AML-193 (cell line): ENCODE measurements around the gene INSYN2B.

ENCODE experiments used
- DNase-seq, 2 experiments: peaks; one replicate each; lab custom pipeline; 2025; lab: John Stamatoyannopoulos, UW

Gene INSYN2B

DNA sequence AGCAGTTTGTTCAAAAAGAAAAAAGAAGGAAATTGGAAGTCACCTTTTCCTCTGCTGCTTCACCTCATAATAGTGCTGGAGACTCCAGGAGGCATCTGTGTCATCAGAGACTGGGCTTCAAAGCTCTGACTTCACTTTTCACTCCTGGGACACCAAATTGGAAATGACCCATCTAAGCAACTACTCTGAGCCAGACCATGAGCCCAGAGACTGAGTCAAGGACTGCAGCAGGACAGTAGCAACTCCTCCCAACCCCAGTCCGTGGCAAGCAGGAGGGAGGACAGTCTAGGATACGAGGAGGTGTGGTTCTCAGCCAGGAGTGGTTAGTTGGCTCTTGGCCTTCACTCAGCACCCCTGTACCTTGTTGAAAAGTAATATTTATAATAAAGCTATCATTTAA is 131.5 kb downstream of the INSYN2B start:
- DNase-seq = no peak

DNA sequence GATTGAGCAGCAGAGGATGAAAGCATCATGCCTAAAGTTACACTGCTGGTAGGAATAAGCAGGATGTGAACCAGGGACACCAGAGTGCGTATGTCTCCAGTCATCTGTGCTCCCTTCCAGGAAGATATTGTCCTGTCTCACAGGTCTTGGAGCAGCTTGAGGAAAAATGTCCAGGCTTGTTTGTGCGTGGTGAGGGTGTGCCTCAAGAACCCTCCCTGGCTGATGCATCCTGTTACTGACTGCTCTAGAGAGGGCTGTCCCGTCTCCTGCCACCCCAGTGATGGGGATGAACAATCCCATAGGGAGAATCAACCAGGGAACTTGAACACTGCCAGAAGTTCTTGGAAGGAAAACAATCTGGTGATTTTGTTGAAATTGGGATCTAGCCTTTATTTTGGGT is 132.0 kb downstream of the INSYN2B start:
- DNase-seq = no peak

DNA sequence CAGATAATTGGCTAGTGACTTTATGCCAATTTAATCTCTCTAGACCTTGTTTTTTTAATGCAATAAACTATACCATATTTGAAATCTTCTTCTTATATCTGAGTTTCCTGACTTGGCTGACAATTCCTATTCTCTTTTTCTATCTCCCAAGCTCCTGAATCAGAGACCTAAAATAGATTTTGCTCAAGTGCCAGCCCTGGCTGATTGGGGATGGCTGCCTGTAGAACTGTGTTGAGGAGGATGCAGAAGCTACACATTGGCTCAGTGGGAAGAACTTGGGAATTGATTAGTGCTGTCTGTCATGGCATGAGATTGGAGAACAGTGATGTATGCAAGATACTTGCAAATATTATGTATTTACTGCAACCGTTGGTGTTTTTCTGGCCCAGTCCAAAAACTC is 132.8 kb downstream of the INSYN2B start:
- no peak for DNase-seq

DNA sequence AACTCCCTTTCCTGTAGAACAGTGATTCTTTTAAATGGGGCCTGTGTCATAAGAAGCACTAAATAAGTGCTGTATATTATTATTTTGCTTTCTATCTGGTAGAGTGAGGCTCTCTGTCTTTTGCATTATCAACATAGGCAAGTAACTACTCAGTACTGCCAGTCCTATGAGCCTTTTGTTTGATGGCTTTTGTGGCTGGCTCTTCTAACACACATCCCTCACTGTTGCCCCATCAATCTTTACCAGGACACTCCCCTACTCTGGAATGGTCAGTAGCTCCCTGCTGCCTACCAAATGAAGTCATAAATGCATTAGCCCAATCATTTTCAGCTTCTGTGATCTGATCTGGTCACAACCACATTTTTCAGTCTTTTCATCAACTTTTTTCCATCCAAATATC is 137.6 kb downstream of the INSYN2B start:
- DNase-seq = no peak

DNA sequence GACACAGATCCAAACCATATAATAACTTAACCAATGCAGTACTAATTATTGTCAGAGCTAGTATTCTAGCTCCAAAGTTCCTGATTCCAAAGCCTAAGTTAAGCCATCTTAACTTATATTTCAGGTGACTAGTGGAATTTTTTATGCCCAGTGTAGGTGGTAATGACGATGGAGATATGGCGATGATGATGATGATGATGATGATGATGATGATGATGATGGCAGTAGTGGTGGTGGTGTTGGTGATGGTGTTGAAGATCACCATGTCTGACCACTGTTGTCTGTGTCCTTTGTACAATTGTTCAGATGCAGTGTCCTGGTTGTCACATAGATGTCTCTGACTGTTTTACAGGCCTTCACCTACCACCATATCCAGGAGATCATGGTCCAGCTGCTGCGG is 139.9 kb downstream of the INSYN2B start:
- DNase-seq = no peak

DNA sequence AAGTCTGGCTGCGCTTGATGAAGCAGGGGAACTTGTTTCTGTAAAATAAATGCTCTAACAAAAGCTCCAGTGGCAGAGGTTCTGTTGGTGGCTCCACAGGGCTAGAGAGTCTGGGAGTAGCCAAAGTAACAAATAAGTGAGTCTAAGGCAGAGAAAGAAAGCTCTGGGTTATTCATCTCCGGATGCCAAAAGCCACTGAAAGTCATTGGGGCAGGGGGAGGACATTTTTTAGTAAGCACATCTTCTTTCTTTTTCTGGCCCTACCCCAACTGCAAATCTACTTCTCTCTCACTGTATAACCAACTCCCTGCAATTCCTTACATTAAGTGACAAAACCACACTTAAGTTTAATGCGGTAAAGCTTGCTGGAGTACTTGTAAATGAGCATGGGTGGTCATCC is 141.6 kb downstream of the INSYN2B start:
- DNase-seq = no peak

DNA sequence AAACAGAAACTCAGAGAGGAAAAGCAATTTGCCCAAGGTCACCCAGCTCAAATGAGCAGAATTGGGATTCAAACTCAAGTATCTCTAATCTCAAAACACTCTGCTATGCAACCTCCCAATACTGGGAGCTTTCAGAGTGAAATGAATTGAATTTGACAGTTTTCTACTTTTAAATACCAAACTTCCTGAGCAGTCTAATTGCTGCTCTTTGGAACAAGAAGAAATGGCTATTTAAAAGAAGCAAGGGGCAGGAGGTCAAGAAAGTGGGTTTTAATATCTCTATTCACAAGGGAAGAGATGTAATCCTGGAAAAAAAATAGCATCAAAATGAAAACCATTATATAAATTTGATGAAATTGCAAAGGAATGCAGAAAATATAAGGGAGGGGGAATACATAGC is 142.6 kb downstream of the INSYN2B start:
- no peak for DNase-seq

DNA sequence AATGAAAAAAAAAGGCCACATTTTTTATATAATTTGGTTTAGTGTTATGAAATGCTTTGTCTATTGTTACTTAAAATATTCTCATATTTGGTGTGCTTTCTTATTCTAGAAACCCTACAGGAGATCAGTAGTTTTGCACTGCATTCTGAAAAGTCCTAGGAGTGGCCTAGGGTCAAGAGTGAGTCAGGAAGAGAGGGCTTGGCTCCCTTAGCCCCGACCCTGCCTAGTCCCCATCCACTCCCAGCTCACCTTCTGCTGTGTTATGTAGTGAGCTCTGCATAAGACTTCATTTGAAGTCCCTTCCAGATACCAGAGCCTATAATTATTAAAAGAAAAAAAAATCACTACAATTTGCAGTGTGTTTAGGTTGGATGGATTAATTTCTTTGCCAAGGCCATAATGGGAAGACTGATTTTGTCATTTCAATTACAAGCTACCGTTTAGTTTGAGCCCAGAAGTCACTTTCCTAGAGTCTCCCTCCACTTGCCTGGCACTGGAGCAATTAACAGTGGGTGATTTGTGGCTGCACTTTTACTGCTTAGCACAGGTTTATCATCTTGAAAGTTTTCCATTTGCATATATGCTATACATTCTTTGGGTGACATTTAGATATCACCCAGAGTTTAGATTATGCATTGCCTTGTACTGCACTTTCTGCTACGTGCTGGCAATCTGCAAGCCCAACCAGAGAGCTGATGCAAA is 143.3 kb downstream of the INSYN2B start:
- DNase-seq = no peak

DNA sequence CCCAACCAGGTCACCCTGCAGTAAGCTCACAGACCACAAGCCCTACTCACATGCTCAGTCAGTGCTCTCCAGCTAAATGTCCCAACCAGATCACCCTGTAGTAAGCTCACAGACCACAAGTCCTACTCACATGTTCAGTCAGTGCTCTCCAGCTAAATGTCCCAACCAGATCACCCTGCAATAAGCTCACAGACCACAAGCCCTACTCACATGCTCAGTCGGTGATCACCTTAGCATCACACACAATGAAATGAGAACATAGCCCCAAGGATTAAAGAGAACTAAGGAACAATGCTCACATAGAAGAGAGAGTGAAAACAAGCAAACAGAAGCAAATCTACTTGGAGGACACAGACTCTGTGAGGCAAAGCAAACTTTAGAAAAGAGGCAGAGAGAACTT is 145.8 kb downstream of the INSYN2B start:
- peak in 1 of 2 experiments; percentile 19 for DNase-seq

DNA sequence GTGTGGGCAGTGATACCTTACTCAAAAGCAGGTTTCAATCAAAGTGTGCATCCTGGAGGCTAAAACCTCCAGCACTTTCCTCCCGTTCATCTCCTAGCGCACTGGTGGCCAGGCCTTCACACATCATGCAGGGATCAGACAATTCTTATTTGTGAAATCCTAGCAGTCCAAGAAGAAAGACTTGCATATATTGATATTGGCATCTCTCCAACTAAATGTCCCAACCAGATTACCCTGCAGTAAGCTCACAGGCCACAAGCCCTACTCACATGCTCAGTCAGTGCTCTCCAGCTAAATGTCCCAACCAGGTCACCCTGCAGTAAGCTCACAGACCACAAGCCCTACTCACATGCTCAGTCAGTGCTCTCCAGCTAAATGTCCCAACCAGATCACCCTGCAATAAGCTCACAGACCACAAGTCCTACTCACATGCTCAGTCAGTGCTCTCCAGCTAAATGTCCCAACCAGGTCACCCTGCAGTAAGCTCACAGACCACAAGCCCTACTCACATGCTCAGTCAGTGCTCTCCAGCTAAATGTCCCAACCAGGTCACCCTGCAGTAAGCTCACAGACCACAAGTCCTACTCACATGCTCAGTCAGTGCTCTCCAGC is 146.5 kb downstream of the INSYN2B start:
- peak; percentile 35 to 38 for DNase-seq

DNA sequence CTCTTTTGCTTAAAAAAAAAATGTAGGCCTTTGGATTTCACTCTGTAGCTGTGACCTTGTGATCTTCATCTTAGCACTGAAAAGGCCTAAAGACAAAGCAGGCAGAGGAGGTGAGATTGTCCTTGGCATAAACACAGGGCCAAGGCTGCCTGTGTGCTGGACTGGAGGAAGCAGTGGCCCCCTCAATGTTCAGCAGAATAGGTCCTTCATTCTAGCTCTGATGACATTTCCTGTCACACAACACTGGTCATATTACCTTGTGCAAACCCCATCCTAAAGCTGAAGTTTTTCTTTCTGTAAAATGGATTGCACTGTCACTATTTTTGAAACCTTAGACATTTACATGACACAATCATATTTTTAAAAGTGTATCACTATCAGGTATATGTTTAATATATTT is 147.4 kb downstream of the INSYN2B start:
- DNase-seq = peak in 1 of 2 experiments; percentile 7

DNA sequence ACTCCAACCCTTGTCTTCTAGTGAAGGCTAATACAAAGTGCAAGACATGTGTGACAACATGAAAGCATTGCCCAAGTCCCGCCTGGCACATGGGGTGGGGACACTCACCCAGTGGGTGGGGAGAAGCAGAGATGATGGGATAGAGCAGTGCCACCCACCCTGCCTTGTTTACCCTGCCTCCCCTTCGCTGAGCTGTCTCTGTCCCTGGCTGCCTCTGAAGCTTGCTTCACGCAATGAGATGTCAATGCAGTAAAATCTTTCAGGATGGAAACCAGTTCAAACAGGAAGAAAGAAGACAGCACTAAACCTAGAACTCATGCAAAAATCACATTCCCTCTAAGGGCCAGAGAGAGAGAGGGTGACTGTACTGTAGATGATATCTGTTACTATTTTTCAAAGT is 148.0 kb downstream of the INSYN2B start:
- DNase-seq = no peak

DNA sequence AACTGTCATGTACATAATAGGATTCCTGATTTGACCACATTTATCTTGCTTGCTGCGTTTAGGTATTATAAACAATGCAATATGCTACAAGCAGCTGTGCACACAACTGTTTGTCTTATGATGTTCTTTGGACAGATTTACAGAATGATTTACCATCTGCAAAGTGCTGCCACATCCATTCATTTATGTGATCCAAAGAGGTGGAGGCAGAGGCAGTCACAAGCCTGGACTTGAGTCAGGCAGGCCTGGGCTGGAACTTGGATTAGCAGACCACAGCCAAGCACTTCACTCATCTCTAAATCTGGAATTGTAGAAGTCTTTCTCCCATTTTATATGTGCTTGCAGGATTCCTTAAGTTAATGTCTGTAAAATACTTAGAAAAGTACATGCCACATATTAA is 149.0 kb downstream of the INSYN2B start:
- DNase-seq = no peak

DNA sequence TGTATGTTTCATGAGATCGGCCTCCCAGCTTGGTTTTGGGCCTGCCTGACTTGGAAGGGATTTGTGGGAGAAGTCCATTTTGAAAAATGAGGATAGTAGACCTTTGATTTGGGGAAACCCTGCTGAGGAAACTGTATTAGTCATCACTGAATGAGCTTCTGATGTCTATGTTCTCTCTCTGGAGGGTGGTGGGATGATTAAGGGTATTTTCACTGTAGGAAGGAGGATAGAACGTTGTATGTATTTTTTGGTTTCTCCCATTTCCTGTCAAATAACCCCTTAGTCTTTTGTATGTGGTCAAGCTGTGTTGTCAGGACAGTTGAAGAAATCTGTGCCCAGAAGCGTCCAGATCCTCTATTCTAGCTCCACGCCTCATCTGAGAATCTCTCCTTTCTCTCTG is 151.9 kb downstream of the INSYN2B start:
- no peak for DNase-seq

DNA sequence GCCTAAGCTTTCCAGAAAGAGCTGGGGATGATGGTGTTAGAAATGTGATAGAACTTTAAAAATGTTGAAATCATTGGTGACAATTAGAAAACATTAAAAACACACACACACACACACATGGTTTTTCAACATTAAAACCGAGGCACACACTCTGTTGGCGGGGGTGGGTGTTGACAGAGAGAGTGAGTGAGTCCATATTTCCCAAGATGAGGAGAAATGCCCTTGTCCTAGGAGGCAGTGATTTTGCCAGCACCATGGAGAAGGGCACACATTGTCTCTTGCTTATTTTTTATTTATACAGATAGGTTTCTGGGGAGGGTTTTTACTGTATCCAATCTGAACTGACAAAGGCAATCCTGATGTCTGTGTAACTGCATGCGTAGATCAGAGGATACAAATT is 152.5 kb downstream of the INSYN2B start:
- DNase-seq = no peak

DNA sequence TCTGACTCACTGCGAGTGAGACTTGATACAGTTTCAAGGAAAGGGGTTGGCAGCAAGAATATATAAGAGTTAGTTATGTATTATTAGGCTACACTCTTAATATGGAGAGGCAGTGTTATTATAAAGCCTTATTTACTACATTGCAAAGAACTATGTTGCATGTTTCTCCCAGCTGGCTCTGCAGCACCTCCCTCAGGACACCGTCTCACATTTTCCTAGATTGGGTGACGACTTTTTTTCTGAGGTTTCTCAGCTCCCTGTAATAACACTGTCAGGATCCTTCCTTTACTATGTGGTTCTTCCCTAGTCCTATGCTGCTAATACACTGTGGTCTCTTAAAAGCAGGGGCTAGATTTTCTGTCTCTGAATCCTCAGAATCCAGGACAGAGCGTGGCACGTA is 153.7 kb downstream of the INSYN2B start:
- no peak for DNase-seq

DNA sequence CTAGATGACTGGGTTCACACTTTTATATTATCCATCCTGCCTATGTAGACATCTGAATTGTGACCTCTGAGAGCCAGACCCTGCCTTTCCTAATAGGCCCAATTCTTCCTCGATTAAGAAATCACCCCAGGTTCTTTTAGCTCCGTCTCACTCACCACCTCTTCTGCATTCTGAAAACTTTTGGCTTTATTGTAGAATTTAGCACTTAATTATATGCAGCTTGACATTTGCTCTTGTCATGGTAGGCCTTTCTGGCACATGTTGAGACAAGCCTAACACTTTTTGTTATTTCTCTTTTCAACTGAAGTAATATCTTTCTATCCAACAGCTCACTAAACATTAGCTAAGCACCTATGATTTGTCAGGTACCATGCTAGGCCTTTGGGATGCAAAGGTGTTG is 163.3 kb downstream of the INSYN2B start:
- no peak for DNase-seq

DNA sequence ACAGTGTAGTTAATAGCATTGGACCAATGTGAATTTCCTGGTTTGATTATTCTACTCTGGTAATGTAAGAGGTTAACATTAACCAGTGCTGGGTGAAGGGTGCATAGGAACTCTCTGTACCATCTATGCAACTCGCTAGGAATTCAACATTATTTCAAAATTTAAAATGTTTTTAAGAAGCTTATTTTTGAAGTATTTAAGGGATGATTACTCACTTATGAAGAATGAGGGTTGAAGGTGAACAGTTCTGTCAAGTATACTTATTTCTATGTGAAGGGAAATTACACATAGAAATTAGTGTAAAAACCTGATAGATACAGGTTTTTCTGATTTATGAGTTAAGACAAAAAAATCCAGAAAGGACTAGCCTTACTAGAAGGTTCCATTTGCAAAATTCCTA is 165.8 kb downstream of the INSYN2B start:
- DNase-seq = no peak
